Muscle of arm (tissue), 12 donors: ENCODE results near the gene STK17A. TPM values are rescaled to one million over a fixed set of nuclear protein-coding genes. Genes with fewer than 3 reads are reported as not detected.
"Not testable (repeated sequence)": the region's sequence is repeated elsewhere in the genome, so short reads cannot be mapped to it uniquely, and the experiment has no call there.

Source experiments
- DNase-seq: peaks from one replicate; pipeline ENCODE4 v3.0.0-alpha.2; 2013
- polyA plus RNA-seq, 12 donors: library from polyadenylated mRNA; unstranded; fragments of 120-200 nt; gene quantifications; one replicate each; pipeline ENCODE4 v1.2.1, GENCODE V29; 2013; ENCODE audit not compliant: insufficient read length in 12 of 12

Gene STK17A
- polyA plus RNA-seq, 12 donors: 17.3 to 32.9 (median 25.5) TPM; not detected in 1

- DNase-seq: no peak
These were observed 71.1 kb downstream of the STK17A start for GRCh38 chr7:43653891-43654504.

GRCh38 chr7:43655584-43655983 is 72.7 kb downstream of the STK17A start:
- no peak for DNase-seq

- DNase-seq: no peak
These were observed 74.1 kb downstream of the STK17A start for GRCh38 chr7:43656997-43657396.

GRCh38 chr7:43658718-43659548 is 76.0 kb downstream of the STK17A start:
- no peak for DNase-seq

GRCh38 chr7:43659549-43659896 is 76.6 kb downstream of the STK17A start:
- no peak for DNase-seq

- no peak for DNase-seq
These were observed 77.2 kb downstream of the STK17A start for GRCh38 chr7:43660141-43660540.

GRCh38 chr7:43664681-43665080 is 81.8 kb downstream of the STK17A start:
- no peak for DNase-seq

GRCh38 chr7:43666938-43667337 is 84.0 kb downstream of the STK17A start:
- no peak for DNase-seq

- DNase-seq: no peak
These were observed 85.1 kb downstream of the STK17A start for GRCh38 chr7:43668035-43668434.

GRCh38 chr7:43669286-43670081 is 86.6 kb downstream of the STK17A start:
- DNase-seq: no peak

- no peak for DNase-seq
These were observed 88.6 kb downstream of the STK17A start for GRCh38 chr7:43671521-43671920.

- not testable (repeated sequence) for DNase-seq
These were observed 90.5 kb downstream of the STK17A start for GRCh38 chr7:43673243-43673976.

GRCh38 chr7:43674559-43675436 is 91.9 kb downstream of the STK17A start:
- DNase-seq: no peak

Other genes starting within 250 kb of the STK17A start
- gene COA1, start 146.4 kb downstream of the STK17A start, polyA plus RNA-seq: 10 to 100 TPM in 11 of 12 donors, not detected in 1; 22.0 to 53.2 (median 39.3) TPM
- 10 to 100 TPM in 11 of 12 donors, not detected in 1; 21.8 to 37.2 (median 33.6) TPM for gene BLVRA, start 175.6 kb downstream of the STK17A start, polyA plus RNA-seq